ENCODE data around the gene SDK1.
A peak's percentile ranks its signal among the peaks of the same experiment; 100 is the strongest.

The SDK1 gene

GRCh38 chr7:4241791-4242190 lies 940.7 kb downstream of the SDK1 start:
- TF ChIP-seq, protein P1, sequence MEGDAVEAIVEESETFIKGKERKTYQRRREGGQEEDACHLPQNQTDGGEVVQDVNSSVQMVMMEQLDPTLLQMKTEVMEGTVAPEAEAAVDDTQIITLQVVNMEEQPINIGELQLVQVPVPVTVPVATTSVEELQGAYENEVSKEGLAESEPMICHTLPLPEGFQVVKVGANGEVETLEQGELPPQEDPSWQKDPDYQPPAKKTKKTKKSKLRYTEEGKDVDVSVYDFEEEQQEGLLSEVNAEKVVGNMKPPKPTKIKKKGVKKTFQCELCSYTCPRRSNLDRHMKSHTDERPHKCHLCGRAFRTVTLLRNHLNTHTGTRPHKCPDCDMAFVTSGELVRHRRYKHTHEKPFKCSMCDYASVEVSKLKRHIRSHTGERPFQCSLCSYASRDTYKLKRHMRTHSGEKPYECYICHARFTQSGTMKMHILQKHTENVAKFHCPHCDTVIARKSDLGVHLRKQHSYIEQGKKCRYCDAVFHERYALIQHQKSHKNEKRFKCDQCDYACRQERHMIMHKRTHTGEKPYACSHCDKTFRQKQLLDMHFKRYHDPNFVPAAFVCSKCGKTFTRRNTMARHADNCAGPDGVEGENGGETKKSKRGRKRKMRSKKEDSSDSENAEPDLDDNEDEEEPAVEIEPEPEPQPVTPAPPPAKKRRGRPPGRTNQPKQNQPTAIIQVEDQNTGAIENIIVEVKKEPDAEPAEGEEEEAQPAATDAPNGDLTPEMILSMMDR (IDR thresholded peaks at IDR 0.05; ENCODE audit: low read depth, low read length) = peak; percentile 6
- TF ChIP-seq MYC (IDR thresholded peaks at IDR 0.05; ENCODE audit: low read depth, low read length) = no peak
- DNase-seq (ENCODE audit: low read depth) = no peak
- H3K4me3 ChIP-seq (ENCODE audit: low read depth, low read length) = no peak overlapping the region

DNA sequence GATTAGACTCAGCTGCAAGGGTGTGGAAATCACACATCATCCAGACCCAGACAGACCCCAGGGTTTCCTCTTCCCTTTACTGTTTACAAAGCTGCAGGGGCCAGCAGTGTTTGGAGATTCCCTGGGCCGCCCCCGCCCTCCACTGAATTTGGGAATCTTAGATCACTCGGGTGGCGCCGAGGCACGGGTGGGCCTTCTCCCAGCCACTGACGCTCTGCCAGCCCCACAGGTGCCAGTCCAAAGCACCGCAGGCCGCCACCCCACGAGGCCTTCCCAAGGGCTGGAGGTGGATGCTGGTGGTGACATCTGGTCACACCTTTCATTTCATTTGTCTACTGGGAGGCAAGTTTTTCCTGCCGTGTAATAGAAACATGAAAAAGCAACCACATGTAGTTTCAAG lies 941.7 kb downstream of the SDK1 start:
- no peak overlapping the region for H3K4me3 ChIP-seq (ENCODE audit: low read depth, low read length)
- no peak for DNase-seq (ENCODE audit: low read depth)
- TF ChIP-seq MYC (IDR thresholded peaks at IDR 0.05; ENCODE audit: low read depth, low read length) = no peak
- TF ChIP-seq, protein P2, sequence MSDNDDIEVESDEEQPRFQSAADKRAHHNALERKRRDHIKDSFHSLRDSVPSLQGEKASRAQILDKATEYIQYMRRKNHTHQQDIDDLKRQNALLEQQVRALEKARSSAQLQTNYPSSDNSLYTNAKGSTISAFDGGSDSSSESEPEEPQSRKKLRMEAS (IDR thresholded peaks at IDR 0.05; ENCODE audit: low read depth, low read length) = no peak
- TF ChIP-seq, protein P1 (IDR thresholded peaks at IDR 0.05; ENCODE audit: low read depth, low read length) = no peak
- no peak for TF ChIP-seq POLR2A (IDR thresholded peaks at IDR 0.05; ENCODE audit: extremely low read depth, insufficient read length)

DNA sequence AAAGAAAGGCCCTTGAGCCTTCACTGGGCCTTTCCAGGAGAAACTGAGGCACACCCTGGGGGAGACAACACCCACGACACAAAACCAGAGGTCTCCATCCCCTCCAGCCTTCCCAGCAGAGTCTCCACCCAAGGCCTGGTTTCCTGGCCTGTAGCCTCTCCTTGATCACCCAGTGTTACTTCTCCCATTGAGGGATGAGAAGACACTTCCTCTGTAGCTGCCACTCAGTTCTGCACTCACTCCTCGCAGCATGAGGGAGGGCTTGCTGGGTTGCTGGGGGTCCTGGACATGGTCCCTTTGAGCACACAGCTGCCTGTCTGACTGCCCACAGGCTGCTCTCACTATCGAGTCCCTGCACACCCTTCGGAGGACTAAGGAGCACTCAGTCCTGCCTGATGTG lies 943.0 kb downstream of the SDK1 start:
- H3K4me3 ChIP-seq (ENCODE audit: low read depth, low read length) = no peak overlapping the region
- TF ChIP-seq, protein P1 (IDR thresholded peaks at IDR 0.05; ENCODE audit: low read depth, low read length) = no peak
- TF ChIP-seq POLR2A (IDR thresholded peaks at IDR 0.05; ENCODE audit: extremely low read depth, insufficient read length) = no peak
- TF ChIP-seq, protein P2 (IDR thresholded peaks at IDR 0.05; ENCODE audit: low read depth, low read length) = no peak
- TF ChIP-seq MYC (IDR thresholded peaks at IDR 0.05; ENCODE audit: low read depth, low read length) = no peak

DNA sequence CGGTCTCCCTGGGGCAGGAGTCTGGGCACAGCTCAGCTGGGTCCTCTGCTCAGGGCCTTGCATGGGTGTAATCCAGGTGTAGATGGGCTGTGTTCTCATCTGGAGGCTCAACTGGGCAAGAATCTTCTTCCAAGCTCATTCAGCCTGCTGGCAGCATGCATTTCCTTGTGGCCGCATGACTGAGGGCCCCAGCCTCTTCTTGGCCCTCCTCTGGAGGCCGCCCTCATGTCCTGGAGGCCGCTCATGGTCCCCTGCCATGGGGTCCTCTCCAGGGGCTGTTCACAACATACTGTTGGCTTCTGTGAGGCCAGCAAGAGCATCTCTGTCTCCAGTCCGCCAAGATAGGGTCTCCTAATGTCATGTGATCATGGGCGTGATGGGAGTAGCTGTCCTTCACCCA lies 943.6 kb downstream of the SDK1 start:
- TF ChIP-seq MYC (IDR thresholded peaks at IDR 0.05; ENCODE audit: low read depth, low read length) (no peak), POLR2A (IDR thresholded peaks at IDR 0.05; ENCODE audit: extremely low read depth, insufficient read length) (no peak)
- TF ChIP-seq, protein P1 (IDR thresholded peaks at IDR 0.05; ENCODE audit: low read depth, low read length) = no peak
- TF ChIP-seq, protein P2 (IDR thresholded peaks at IDR 0.05; ENCODE audit: low read depth, low read length) = no peak
- H3K4me3 ChIP-seq (ENCODE audit: low read depth, low read length) = no peak overlapping the region
- DNase-seq (ENCODE audit: low read depth) = no peak

More for the DNA sequence above, 943.0 kb downstream of the SDK1 start:
- no peak for DNase-seq (ENCODE audit: low read depth)

- H3K4me3 ChIP-seq (ENCODE audit: low read depth, low read length) = no peak overlapping the region
- no peak for DNase-seq (ENCODE audit: low read depth)
- TF ChIP-seq, protein P1 (IDR thresholded peaks at IDR 0.05; ENCODE audit: low read depth, low read length) = no peak
- TF ChIP-seq, protein P2 (IDR thresholded peaks at IDR 0.05; ENCODE audit: low read depth, low read length) = no peak
- TF ChIP-seq MYC (IDR thresholded peaks at IDR 0.05; ENCODE audit: low read depth, low read length) (no peak), POLR2A (IDR thresholded peaks at IDR 0.05; ENCODE audit: extremely low read depth, insufficient read length) (no peak)
These were observed 944.2 kb downstream of the SDK1 start for GRCh38 chr7:4245135-4245865.

Measured in NB4 (cell line).